Peyer's patch (tissue), 4 donors: ENCODE data around the gene SIL1. TPM values are rescaled to one million over a fixed set of nuclear protein-coding genes. Genes with fewer than 3 reads are reported as not detected.

Experiments
- DNase-seq, 3 donors: peaks; one replicate each; pipeline ENCODE4 v3.0.0-alpha.2; 2017 to 2019
- H3K27ac ChIP-seq, 4 donors: fragments of 200-600 bp; sonication (generic); one replicate each; pipeline ENCODE4 v1.5.1; 2016 to 2019
- H3K27me3 ChIP-seq, 2 donors: fragments of 200-600 bp; sonication (generic); one replicate each; pipeline ENCODE4 v1.5.1; 2019
- H3K36me3 ChIP-seq, 3 donors: fragments of 200-600 bp; sonication (generic); one replicate each; pipeline ENCODE4 v1.5.1; 2016 to 2019
- H3K4me1 ChIP-seq, 4 donors: fragments of 200-600 bp; sonication (generic); one replicate each; pipeline ENCODE4 v1.5.1; 2016 to 2019
- H3K4me3 ChIP-seq, 4 donors: fragments of 200-600 bp; sonication (generic); 1 replicate in 3 of 4; 2 replicates in 1 of 4; pipeline ENCODE4 v1.5.1; 2016 to 2019; ENCODE audit warnings: mild to moderate bottlenecking in 1 of 4
- H3K9me3 ChIP-seq, 4 donors: fragments of 200-600 bp; sonication (generic); one replicate each; pipeline ENCODE4 v1.5.1; 2016 to 2019; ENCODE audit warnings: mild to moderate bottlenecking in 1 of 4
- CTCF ChIP-seq, 6 experiments: fragments of 450-650 bp in 4 of 6; fragments of 200-600 bp in 2 of 6; sonication (generic) in 1 of 6; IDR thresholded peaks; one replicate each; pipeline ENCODE4 v1.5.1; 2017 to 2019; ENCODE audit warnings: antibody characterized with exemption in 6 of 6, mild to moderate bottlenecking in 3 of 6, moderate library complexity in 1 of 6
- POLR2A ChIP-seq, 2 donors: fragments of 450-650 bp; IDR thresholded peaks; one replicate each; pipeline ENCODE4 v1.5.1; 2017; ENCODE audit warnings: antibody characterized with exemption in 2 of 2, mild to moderate bottlenecking in 2 of 2, moderate library complexity in 2 of 2
- total RNA-seq, 4 donors: library from RNA; depleted of rRNA; stranded (reverse); fragments of >200 nt; gene quantifications; one replicate each; pipeline ENCODE4 v1.1.0, GENCODE V29; 2016

The SIL1 gene
- total RNA-seq, 4 donors from 2014 or later: 23.6 to 84.2 (median 39.2) TPM

- Histone ChIP-seq H3K4me1 (no peaks in the 10 kb centered on the region), H3K27me3 (no peaks in the 10 kb centered on the region), H3K36me3 (no peaks in the 10 kb centered on the region), H3K9me3 (no peaks in the 10 kb centered on the region), H3K4me3 (no peak overlapping the region), H3K27ac (no peak overlapping the region)
- TF ChIP-seq POLR2A (IDR thresholded peaks at IDR 0.05): no peak
- no peak for TF ChIP-seq CTCF (IDR thresholded peaks at IDR 0.05)
- no peak for DNase-seq
Observed at GRCh38 chr5:138999674-139000073, 198.5 kb downstream of the SIL1 start.

GRCh38 chr5:138998521-138998920 lies 199.6 kb downstream of the SIL1 start:
- no peaks in the 10 kb centered on the region for H3K36me3 ChIP-seq
- no peaks in the 10 kb centered on the region for H3K9me3 ChIP-seq
- no peak overlapping the region for H3K27ac ChIP-seq
- no peak for TF ChIP-seq CTCF (IDR thresholded peaks at IDR 0.05)
- TF ChIP-seq POLR2A (IDR thresholded peaks at IDR 0.05): no peak
- no peak for DNase-seq
- H3K27me3 ChIP-seq: no peaks in the 10 kb centered on the region
- no peak overlapping the region for H3K4me3 ChIP-seq
- no peaks in the 10 kb centered on the region for H3K4me1 ChIP-seq

GRCh38 chr5:138996120-138996519 lies 202.0 kb downstream of the SIL1 start:
- no peak overlapping the region for H3K4me3 ChIP-seq
- no peaks in the 10 kb centered on the region for H3K9me3 ChIP-seq
- TF ChIP-seq POLR2A (IDR thresholded peaks at IDR 0.05) (no peak), CTCF (IDR thresholded peaks at IDR 0.05) (no peak)
- no peak for DNase-seq
- no peaks in the 10 kb centered on the region for H3K4me1 ChIP-seq
- no peaks in the 10 kb centered on the region for H3K27me3 ChIP-seq
- H3K27ac ChIP-seq: no peak overlapping the region
- no peaks in the 10 kb centered on the region for H3K36me3 ChIP-seq

- H3K4me3 ChIP-seq: no peak overlapping the region
- no peak overlapping the region for H3K27ac ChIP-seq
- TF ChIP-seq POLR2A (IDR thresholded peaks at IDR 0.05): no peak
- no peak for TF ChIP-seq CTCF (IDR thresholded peaks at IDR 0.05)
- H3K36me3 ChIP-seq: no peaks in the 10 kb centered on the region
- H3K4me1 ChIP-seq: no peaks in the 10 kb centered on the region
- no peaks in the 10 kb centered on the region for H3K9me3 ChIP-seq
- no peak for DNase-seq
- H3K27me3 ChIP-seq: no peaks in the 10 kb centered on the region
Observed at GRCh38 chr5:138990986-138991590, 207.1 kb downstream of the SIL1 start.

- H3K4me3 ChIP-seq: no peak overlapping the region
- no peaks in the 10 kb centered on the region for H3K9me3 ChIP-seq
- no peaks in the 10 kb centered on the region for H3K27me3 ChIP-seq
- DNase-seq: no peak
- TF ChIP-seq CTCF (IDR thresholded peaks at IDR 0.05) (no peak), POLR2A (IDR thresholded peaks at IDR 0.05) (no peak)
- H3K27ac ChIP-seq: no peak overlapping the region
- no peaks in the 10 kb centered on the region for H3K4me1 ChIP-seq
- no peaks in the 10 kb centered on the region for H3K36me3 ChIP-seq
Observed at GRCh38 chr5:138989720-138990119, 208.4 kb downstream of the SIL1 start.
